K562 (cell line): Measurements from ENCODE around the gene MAST1. TPM values are rescaled to one million over a fixed set of nuclear protein-coding genes. Genes with fewer than 3 reads are reported as not detected.

Source experiments
- CCAR2 ChIP-seq: fragments of 200-400 bp; formaldehyde crosslinking; IDR thresholded peaks from 2 replicates; pipeline ENCODE4 v1.6.1; 2017; ENCODE audit warnings: mild to moderate bottlenecking, low read depth, low read length
- DPF2 ChIP-seq: fragments of 450-650 bp; IDR thresholded peaks from 2 replicates; pipeline ENCODE4 v1.6.1; 2016
- EHMT2 ChIP-seq: fragments of 450-650 bp; IDR thresholded peaks from 2 replicates; pipeline ENCODE4 v1.6.1; 2018; ENCODE audit warnings: antibody characterized with exemption
- ESRRA ChIP-seq: fragments of 450-650 bp; IDR thresholded peaks from 2 replicates; pipeline ENCODE4 v1.6.1; 2014; ENCODE audit warnings: low read depth, mild to moderate bottlenecking, moderate library complexity, borderline replicate concordance
- HDAC1 ChIP-seq, 2 experiments: fragments of 450-650 bp; IDR thresholded peaks; 2 replicates each; pipeline ENCODE4 v1.6.1; 2016 to 2017; ENCODE audit warnings: inconsistent platforms in 1 of 2, mild to moderate bottlenecking in 1 of 2, moderate library complexity in 1 of 2
- HDAC6 ChIP-seq: IDR thresholded peaks from 2 replicates; pipeline ENCODE4 v1.6.1; 2012; ENCODE audit warnings: low read depth, mild to moderate bottlenecking, control low read depth, inconsistent platforms, low read length, moderate library complexity
- ILF3 ChIP-seq: fragments of 450-650 bp; IDR thresholded peaks from 2 replicates; pipeline ENCODE4 v1.6.1; 2018; ENCODE audit warnings: antibody characterized with exemption, mild to moderate bottlenecking, moderate library complexity, borderline replicate concordance
- NCOA6 ChIP-seq: fragments of 450-650 bp; IDR thresholded peaks from 2 replicates; pipeline ENCODE4 v1.6.1; 2017; ENCODE audit warnings: mild to moderate bottlenecking
- RFX1 ChIP-seq: fragments of 450-650 bp; IDR thresholded peaks from 2 replicates; pipeline ENCODE4 v1.6.1; 2016; ENCODE audit warnings: mild to moderate bottlenecking, moderate library complexity
- SIX5 ChIP-seq, 2 experiments: IDR thresholded peaks; 2 replicates each; pipeline ENCODE4 v1.6.1; 2011; ENCODE audit warnings: low read length in 2 of 2, borderline replicate concordance in 1 of 2, low read depth in 1 of 2, mild to moderate bottlenecking in 1 of 2, moderate library complexity in 1 of 2; ENCODE audit not compliant: insufficient read depth in 1 of 2
- SMAD1 ChIP-seq: fragments of 150-350 bp; IDR thresholded peaks from 2 replicates; pipeline ENCODE4 v1.6.1; 2014; ENCODE audit warnings: low read length, low read depth; ENCODE audit not compliant: partially characterized antibody
- SMAD2 ChIP-seq: fragments of 150-350 bp; IDR thresholded peaks from 2 replicates; pipeline ENCODE4 v1.6.1; 2014; ENCODE audit warnings: low read depth, mild to moderate bottlenecking, low read length
- SMARCA5 ChIP-seq: fragments of 450-650 bp; IDR thresholded peaks from 2 replicates; pipeline ENCODE4 v1.6.1; 2016
- SMARCB1 ChIP-seq: IDR thresholded peaks from 2 replicates; pipeline ENCODE4 v1.6.1; 2011; ENCODE audit warnings: improper control_type of control experiment, low read depth; ENCODE audit not compliant: insufficient read length
- SUPT5H ChIP-seq: fragments of 450-650 bp; IDR thresholded peaks from 2 replicates; pipeline ENCODE4 v1.6.1; 2016
- ZBTB7A ChIP-seq: IDR thresholded peaks from 2 replicates; pipeline ENCODE4 v1.6.1; 2011; ENCODE audit warnings: low read depth, mild to moderate bottlenecking, low read length, moderate library complexity, borderline replicate concordance; ENCODE audit not compliant: control insufficient read depth
- ZNF589 ChIP-seq: fragments of 200-800 bp; sonication (Bioruptor generic); IDR thresholded peaks from 2 replicates; pipeline ENCODE4 v1.6.1; 2016; ENCODE audit warnings: low read depth, missing genetic modification characterization, missing compliant biosample characterization
- ZNF696 ChIP-seq: fragments of 250-450 bp; sonication (Bioruptor Pico); conservative IDR thresholded peaks from 2 replicates; pipeline ENCODE4 v1.4.0; 2020; ENCODE audit warnings: mild to moderate bottlenecking, moderate library complexity
- polyA plus RNA-seq, 8 experiments: library from polyadenylated mRNA; depleted of rRNA in 4 of 8; stranded (reverse) in 5 of 8; unstranded in 3 of 8; fragments of >200 nt; fragmentation: Nextera tagmentation in 2 of 8; fragmentation: Illumina TruSeq in 1 of 8; extraction: Ambion mirVana in 2 of 8; extraction: Trizol in 1 of 8; gene quantifications; 2 replicates each; pipeline versions ENCODE4 v1.2.1 to v1.2.3, GENCODE V29; 2011 to 2014; ENCODE audit warnings: inconsistent platforms in 1 of 8, missing spikeins in 1 of 8
- total RNA-seq, 7 experiments: library from RNA; depleted of rRNA in 6 of 7; stranded (reverse); fragments of >200 nt in 6 of 7; fragmentation: Illumina TruSeq in 2 of 7; extraction: Trizol in 2 of 7; gene quantifications; 2 replicates each; pipeline versions ENCODE4 v1.2.1 to v1.2.3, GENCODE V29; 2011 to 2021; ENCODE audit warnings: low replicate concordance in 1 of 7
- TF ChIP-seq, protein P1 (sequence below): conservative IDR thresholded peaks from 2 replicates; pipeline ENCODE4 v1.6.1; 2011; ENCODE audit warnings: low read depth, mild to moderate bottlenecking, low read length; ENCODE audit not compliant: control insufficient read depth
- TF ChIP-seq, protein P2 (sequence below): fragments of 250-450 bp; sonication (Bioruptor Pico); IDR thresholded peaks from 2 replicates; pipeline ENCODE4 v1.5.0; 2020; ENCODE audit warnings: mild to moderate bottlenecking

Gene MAST1
- total and polyA plus RNA-seq, 9 of the 15 experiments (the other 6 are each of a cell fraction or from before 2014, with no cell fraction given), result 0.48 to 10.3 (median 3.9) TPM

DNA sequence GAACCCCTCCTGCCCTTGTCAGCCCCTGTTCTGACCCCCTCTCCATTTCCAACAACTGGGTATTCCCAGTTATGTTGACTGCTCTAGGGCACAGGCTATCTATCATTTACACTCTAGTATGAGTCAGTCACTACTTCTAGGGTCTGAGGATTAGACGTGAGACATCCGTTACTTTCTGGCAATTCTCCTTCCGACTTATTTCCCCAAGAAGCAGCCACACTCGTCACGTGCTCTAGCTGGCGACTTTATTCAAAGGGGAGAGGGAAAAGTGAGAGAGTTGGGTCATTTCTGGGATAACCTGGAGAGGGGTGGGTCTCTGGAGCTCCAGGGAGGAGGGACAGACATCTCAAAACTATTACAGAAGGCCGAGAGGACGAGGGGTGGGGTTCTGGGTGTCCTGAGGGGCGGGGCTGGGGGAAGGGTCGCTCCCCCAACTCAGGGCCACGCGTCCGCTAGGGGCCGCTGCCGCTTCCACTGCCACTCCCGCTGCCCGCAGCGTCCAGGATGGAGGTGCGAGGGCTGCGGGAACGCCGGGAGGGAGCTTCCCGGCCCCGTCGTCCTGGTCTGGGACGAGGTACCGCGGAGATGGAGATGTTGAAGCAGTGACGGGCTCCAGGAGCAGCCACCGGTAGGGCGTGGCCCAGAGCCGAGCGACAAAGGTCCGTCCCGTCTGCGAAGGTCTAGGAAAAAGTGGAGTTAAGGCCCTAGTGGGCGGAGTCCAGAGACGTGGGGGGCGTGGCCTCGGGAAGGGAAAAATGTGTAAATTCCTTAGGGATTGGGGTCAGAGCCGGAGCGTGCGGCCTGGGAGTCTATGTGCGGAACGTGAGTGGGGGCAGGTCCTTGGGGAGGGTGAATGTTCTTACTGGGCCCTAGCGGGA lies 12.8 kb upstream of the MAST1 start (continued):
- TF ChIP-seq CCAR2 (no peak), ZNF696 (CRISPR knock-in tag) (no peak), EHMT2 (no peak), ILF3 (no peak), ZBTB7A (peak; percentile 98), HDAC1 (IDR thresholded peaks at IDR 0.05) (0 out of 4 replicates have a peak, but pooled peaks of 1 of the 2 experiments have one; percentile 32), DPF2 (0 out of 2 replicates have a peak, but pooled peaks have one; percentile 29), SMARCA5 (no peak), SMARCB1 (no peak), RFX1 (no peak), SMAD1 (no peak), SUPT5H (no peak), ZNF589 (CRISPR knock-in tag) (no peak), HDAC6 (no peak), NCOA6 (peak; percentile 98), SIX5 (IDR thresholded peaks at IDR 0.05; ENCODE audit: borderline replicate concordance in 1 of 2, insufficient read depth in 1 of 2, low read depth in 1 of 2, low read length in 2 of 2) (no peak), ESRRA (0 out of 2 replicates have a peak, but pooled peaks have one; percentile 15), SMAD2 (no peak)
- TF ChIP-seq, protein P1, sequence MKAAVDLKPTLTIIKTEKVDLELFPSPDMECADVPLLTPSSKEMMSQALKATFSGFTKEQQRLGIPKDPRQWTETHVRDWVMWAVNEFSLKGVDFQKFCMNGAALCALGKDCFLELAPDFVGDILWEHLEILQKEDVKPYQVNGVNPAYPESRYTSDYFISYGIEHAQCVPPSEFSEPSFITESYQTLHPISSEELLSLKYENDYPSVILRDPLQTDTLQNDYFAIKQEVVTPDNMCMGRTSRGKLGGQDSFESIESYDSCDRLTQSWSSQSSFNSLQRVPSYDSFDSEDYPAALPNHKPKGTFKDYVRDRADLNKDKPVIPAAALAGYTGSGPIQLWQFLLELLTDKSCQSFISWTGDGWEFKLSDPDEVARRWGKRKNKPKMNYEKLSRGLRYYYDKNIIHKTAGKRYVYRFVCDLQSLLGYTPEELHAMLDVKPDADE, result no peak
- TF ChIP-seq, protein P2, sequence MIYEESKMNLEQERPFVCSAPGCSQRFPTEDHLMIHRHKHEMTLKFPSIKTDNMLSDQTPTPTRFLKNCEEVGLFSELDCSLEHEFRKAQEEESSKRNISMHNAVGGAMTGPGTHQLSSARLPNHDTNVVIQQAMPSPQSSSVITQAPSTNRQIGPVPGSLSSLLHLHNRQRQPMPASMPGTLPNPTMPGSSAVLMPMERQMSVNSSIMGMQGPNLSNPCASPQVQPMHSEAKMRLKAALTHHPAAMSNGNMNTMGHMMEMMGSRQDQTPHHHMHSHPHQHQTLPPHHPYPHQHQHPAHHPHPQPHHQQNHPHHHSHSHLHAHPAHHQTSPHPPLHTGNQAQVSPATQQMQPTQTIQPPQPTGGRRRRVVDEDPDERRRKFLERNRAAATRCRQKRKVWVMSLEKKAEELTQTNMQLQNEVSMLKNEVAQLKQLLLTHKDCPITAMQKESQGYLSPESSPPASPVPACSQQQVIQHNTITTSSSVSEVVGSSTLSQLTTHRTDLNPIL (CRISPR knock-in tag), result no peak
